NCI-H524 treated with DMSO at 0.1 percent for 48 hours (cell line): ENCODE measurements around the gene BBX.

Experiments
- DNase-seq: peaks from one replicate; lab custom pipeline; 2025; lab: John Stamatoyannopoulos, UW

Gene BBX

DNA sequence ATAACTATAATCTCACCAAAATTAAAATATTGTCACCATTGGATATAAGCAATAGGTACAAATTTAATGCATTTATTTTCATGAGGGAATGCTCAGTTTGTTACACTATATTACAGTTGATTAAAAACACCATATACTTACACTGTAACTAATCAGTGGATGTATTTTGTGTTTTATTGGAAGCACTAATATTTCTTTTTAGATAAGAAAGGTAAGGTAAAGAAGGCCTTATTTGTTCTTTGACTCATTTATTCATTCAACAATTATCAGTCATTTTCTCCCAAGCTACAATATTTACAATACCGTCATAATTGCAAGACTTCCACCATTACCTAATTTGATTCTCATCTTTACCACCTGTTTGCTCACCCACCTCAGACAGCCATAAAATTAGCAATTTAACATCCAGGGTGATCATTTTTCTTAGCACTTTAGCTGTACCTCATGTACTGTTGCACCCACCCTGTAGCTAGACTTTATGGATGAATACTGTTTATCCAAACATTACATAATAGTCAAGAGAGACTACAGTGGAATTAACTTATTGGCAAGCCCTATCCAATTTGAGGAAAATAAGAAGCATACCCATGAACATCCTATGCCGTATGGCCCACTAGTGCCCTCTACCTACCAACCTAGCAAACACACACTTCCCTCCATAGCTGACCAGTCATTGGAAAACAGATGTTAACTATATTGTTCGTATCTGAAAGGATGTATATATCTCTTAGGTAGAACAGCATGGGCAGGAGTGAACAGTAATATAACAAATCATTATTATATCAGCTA, 229.6 kb downstream of the BBX start:
- peak; percentile 27 for DNase-seq

DNA sequence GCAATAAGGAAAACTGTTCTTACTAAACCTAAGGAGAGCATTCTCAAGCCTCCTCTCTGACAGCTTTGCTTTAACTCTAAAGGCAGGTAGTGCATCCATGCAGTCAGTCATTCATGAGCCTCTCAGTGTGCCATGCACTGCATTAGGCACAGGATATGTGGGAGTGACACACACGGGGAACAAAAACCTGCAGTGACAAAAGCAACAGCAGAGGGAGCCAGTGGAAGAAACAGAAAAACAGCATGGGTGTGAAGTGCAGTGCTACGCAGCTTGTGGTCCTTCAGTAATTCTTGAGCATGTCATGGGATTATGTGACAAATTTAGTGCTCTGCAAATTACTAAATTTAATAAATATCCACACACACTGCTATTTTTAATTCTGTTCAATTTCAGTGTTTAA, 230.7 kb downstream of the BBX start:
- peak; percentile 41 for DNase-seq

DNA sequence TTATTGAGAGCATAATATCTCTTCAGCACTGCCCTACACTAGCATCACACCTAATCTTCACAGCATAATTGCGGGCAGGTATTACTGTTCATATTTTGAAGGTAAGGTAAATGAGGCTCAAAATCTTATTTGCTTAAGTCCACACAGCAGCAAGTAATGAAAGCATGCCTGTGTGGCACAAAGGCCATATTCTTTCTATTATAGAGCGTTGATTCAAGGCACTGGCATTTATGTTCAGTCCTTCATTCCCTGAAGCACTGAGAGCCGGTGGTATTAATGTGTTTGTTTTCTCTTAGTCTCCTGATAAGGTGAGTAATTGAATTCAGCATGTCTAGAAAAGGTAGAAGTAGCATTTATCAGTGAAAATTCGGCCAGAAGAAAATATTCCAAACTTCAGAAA, 231.2 kb downstream of the BBX start:
- DNase-seq: no peak

DNA sequence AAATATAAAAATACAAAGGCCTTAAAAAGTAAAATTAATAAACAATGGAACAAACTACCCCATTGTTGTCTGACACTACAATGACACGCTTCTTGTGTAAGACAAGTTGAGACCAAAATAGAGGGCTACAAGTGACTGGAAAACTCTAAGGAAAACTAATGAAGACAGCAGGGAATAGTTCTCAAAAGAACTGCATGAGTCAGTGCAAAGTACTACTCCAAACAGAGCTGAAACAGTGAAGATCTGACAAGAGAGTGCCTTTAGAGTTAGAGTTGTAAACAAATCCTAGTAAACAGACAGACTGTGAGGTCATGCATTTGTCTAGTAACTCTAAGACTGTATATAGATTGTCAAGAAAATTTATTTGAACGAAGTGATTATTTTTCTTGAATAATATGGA, 233.9 kb downstream of the BBX start:
- no peak for DNase-seq

DNA sequence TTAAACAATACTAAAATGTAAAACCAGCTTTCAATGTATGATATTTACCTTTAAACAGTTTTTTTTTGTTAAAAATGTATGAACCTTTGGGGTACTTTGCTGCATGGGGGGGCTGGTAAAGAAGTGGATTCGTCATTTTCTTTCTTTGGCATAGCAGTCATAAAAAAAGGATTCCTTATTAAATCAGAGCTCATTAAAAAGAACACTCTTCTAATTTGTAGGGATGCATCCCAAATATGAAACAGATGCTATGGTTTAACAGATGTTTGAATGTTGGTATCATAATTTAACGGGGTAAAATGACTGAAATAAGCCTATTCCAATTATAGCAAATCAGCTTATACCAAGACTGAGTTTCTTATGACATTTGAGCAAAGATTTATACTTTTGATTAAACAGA, 234.4 kb downstream of the BBX start:
- DNase-seq: no peak

DNA sequence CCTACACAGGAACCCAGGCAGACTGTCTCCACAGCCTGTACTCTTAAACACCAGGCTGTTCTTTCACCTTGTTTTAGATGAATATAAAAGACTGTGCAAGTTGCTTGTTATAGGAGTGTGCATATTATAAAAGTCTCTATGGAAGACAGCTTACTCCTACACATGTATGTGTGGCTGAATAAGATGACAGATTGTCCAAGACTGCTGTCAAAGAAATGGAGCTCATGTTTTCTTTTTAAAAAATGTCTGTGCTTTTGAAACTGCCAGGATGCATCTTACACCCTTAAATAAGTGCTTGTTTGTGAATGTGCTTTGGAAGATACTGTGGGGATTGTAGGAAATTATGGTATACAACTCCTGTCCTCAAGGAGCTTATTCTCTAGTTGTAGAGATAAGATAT, 237.4 kb downstream of the BBX start:
- no peak for DNase-seq

DNA sequence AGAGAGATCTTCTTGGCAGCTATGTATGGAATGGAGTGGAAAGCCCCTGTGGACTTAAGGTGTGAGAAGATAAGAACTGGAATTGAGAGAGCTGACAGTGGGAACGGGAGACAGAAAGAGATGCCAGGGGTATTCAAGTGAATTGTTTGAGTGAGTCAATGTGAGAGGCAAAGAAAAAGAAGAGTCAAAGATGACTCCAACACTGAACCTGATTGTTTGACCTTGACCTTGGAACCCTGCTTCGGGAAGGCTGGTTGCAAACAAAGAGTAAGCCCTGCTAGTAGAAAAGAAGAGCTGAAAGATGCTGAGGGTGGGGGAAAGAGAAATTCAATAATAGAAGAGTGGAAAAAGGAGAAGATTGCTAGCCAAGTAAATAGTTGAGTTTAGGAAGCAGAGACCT, 238.6 kb downstream of the BBX start:
- no peak for DNase-seq

DNA sequence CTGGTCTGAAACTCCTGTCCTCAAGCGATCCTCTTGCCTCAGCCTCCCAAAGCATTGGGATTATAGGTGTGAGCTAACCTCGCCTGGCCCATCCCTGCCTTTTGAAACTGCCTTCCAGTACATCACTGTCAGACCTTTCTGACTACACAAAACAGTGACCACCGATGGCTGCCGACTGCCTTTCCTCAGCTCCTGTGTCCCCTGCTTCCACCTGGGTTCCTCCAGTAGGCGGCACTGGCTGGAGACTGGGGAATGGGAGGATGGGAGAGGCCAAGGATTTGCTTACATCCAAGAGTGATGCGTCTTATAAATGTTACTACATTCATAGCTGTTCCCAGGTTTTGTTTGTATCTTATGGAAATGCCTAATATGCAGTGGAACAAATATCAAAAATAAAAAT, 242.8 kb downstream of the BBX start:
- no peak for DNase-seq

DNA sequence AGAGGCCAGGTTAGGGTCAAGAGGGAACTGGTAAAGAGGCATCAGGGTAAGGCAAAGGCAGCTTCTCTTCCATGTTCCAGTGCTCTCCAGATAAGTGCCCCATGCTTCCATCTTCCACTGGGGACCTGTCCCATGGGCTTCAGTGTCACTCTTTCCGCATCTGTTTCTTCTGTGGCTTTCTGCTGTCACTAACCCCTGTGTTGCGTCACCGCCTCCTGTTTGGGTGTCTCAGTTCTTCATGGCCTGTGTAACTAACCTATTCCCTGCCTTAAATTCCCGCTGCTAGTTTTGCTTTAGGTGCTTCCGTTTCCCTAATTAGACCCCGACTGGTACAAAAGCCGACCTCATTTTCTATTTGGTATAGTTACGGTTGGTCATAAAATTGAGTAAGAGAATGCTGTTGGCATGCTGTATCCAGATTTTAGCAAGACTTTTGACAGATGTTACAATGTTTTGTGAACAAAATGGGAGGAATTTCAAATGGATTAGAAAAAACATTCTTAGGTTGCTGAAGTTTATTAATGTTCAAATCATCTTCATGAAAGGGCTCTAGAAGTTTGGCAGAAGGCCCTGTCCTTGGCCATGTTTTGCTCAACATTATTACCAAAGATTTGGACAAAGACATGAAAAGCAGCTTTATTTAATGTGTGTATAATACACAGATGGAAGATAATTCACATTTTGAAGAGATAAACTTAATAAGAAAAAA, 245.3 kb downstream of the BBX start:
- DNase-seq: no peak

DNA sequence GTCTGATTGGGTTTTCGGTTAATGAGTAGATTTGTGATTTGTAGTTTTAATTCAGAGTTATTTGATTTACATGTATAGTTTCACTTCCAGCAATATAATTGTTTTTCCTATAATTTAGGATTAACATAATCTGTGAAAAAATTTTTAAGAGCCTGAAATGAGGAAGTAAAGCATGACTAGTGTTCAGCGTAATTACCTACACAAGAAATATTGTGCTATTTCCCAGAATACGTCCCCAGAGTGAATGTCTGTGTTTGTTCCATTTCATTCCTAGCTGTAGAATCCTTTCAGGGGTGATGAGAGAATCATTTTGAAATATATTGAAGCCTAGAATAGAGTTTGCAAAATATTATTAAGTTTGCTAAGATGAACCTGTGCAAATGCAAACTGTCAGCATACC, 247.1 kb downstream of the BBX start:
- DNase-seq: no peak

DNA sequence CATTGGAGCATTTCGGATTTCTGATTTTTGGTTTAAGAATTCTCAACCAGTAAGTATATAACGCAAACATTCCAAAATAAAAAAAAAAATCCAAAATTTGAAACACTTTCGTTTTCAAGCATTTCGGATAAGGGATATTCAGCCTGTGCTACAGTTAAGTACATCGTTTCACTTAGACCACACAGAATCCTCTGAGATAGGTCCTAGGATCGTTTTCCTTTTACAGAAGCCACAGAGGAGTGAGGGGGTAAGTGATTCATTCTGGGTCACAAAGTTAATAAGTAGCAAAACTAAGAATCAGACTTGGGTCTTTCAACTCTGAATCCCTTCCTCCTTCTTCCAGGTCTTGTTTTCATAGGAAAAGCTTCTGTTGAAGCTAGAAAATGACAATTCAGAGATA, 249.3 kb downstream of the BBX start:
- DNase-seq: no peak

DNA sequence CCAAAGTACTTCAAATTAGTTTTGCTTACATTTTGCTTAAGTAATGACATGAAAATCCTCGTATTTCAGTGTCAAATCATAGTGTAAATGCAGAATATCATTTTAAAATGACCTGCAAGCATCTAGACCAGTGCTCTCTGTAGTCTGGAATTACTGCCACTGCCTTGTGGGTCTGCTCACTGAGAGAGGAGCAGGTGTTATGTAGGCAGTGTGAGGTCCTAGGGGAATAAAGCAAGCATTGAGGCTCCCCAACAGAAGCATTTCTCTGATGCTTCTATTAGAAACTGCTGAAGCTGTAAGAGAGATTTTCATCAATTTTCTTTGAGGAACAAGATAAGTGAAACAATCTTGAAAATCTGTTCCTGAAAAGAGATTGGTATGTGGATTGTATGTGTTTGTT, 253.2 kb downstream of the BBX start:
- DNase-seq: peak; percentile 17

DNA sequence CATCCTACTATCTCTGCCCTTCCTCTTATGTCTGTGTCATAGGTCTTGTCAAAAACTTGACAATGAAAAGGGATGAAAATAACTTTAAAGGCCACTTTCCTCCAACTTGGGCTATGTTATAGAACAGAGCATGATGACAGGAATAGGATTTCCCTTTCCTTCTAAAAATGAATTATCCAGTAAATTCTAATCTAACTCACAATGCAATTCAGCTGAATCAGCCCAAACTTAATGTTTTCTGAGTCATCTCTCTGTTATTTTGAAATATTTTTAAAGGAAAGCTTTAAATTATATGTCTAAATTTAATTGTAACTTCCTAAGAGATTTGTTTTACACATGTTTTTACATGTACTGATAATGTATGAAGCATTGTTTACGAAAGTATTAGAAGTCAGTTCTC, 258.5 kb downstream of the BBX start:
- DNase-seq: no peak

DNA sequence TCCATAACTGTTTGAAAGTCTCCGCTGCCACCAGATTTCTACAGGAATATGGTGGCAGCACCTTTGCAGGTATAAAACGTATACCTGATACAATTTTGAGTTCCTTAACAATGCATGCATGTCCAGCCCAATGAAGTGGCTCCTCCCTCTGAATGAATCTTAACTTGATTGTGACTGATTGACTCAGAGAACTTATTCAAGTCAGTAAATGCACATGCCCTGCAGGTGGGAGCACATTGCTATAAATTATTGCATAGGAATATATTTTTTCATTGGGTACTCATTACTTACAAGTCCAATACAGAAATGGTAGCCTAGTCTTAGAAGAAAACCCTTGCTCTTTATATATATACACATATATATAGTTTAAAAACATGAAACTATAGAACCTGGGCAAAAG, 259.3 kb downstream of the BBX start:
- no peak for DNase-seq

DNA sequence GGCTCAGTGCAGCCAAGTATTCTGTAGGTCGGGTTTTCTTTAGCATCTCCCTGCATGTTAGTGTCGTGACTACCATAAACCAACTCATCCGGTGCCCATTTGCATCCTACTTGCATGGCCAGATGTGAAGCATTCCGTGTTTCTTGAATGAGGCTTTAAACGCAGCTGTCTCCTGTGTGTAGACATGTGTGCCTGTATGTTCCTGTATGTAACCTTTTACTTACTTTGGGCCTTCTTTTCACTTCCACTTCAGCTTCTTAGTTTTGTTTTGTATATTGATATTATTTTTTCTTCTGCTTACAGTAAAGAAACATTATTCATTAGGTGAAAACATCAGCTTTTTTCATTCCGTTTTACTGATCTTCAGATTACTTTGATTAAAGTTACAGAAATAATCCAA, 267.9 kb downstream of the BBX start:
- DNase-seq: no peak

DNA sequence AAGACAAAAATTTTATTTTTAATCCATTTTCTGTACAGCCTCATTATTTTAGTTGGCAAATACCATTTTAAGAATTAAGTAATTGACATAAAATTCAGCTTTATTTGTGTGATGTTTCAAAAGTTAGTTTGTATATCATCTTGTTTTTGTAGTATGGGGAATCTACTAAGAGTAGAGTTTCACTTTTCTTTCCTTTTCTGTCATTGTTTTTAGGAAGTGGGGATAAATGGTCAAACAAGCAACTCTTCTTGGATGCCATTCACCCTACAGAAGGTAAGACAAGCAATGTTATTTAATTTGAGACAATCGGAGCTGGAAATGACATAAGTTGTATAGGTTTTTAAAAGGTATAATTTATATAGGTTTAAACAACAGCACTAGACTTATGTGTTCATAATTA, 268.3 kb downstream of the BBX start:
- no peak for DNase-seq

DNA sequence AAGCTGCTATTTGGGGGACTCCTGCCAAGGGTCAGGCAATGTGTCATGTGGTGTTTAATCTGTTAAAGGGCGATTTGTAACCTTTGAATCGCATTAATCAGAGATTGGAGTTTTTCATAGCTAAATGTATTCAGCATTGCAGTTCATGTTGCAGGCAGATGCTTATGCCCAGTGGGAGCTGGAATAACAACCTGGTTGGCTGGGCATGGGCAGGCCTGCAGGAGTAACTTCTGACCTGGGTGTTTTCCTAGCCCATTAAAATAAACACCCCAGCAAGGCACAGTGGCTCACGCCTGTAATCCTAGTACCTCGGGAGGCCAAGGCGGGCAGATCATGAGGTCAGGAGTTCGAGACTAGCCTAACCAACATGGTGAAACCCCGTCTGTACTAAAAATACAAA, 268.7 kb downstream of the BBX start:
- no peak for DNase-seq

DNA sequence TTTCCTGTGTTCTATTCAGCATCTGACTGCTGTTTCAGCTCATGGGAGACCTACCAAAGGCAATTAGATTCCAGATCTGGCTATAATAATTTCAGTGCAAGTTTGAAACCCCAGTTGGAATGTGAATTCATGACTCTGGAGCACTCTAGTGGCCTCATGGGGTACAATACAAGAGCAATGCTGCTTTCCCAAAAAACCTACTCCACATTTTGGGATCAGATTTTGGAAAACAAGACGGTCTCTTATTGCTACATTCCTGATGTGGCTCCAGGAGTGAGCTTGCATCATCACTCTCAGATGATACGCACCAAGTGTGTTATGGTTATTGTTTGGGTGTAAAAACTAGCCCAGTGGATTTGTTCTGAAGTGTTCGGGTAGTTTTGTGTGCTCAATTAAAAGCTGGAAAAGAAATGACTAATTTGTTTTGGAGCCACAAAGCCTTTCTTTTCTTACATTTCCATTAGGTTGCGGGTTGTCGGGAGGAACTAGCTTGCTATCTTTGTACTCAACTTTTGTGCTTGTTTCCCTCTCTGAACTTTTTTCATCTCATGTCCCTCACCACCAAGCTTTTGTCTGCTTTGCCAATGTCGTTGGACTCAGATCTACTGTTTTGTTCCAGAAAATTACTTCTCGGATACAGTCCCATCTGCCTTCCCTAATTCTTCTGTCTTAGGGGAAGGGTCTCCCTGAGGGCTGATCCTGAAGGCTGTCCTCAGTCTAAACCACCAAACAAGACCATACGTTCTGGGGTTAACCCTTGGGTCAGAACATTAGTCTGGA, 272.1 kb downstream of the BBX start:
- DNase-seq: no peak

DNA sequence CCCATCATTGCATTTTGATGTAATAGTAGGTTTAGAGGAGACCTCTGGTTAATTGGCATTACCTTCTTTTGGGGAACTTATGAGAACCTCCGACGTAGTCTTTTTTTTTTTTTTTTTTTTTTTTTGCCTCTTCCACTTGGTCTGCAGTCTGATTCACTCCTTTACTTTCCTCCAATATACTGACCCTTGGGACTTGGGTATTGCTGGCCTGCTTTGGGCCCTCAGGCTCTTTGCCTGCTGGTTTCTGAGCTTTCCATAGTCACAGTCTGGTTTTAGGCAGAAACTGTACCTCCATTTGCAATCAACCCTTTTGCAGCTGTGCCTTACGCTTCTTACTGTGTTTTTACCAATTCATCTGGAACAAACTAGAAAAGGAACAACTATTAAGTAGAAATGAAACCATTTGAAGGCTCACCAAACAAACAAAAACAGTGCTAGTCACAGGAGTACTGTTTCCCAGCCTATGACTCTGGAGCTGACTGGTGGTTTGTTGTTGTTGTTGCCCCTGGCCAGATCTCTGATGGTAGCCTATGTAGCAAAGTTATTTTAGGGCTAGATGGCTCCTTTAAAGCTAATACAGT, 272.8 kb downstream of the BBX start:
- no peak for DNase-seq

DNA sequence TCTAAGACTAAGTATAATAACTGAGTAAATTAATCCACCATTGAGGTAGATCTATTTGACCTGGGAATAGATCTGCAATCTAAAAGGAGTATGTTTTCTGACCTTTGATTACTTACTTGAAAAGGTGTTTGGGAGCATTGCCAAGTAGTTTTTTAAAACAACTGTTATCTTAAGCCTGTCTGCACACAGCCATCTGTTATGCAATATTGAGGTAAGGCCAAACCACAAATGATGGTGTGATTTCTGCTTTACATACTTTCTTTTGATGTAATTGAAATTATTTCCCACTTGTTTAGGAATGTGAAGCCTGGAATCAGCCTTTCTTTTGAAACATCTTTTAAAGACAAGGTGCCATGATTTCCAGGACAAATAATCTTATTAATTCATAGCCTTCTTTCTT, 274.0 kb downstream of the BBX start:
- peak; percentile 85 for DNase-seq

DNA sequence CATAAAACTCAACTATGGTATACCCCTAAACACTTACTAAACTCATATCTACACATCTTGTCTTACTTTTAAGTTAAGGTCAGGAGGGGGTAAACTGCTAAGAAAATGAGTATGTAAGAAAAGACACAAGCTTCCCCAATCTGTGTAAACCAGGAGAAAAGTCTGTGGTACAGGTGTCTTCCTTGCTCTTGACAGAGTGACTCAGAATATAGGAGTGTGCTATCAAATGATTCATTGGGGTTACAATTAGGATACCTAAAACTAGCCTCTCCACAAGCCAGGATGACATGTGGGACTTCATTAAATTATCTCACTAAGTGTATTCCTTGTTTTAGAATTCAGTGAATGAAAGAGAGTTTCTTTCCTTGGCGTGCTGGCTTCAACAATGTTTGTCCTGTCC, 274.8 kb downstream of the BBX start:
- no peak for DNase-seq

DNA sequence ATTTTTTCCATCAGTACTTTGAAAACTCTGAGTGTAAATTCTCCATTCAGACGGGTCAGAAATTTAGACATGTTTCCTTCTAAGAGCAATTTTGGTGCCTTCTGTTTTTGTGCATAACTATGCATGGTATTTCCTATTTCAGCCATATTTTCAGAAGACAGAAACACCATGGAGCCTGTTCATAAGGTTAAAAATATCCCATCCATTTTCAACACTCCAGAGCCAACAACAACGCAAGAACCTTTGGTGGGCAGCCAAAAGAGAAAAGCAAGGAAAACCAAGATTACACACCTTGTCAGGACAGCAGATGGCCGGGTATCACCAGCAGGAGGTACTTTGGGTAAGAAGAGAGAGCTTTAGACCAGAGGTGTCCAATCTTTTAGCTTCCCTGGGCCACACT, 275.6 kb downstream of the BBX start:
- no peak for DNase-seq

DNA sequence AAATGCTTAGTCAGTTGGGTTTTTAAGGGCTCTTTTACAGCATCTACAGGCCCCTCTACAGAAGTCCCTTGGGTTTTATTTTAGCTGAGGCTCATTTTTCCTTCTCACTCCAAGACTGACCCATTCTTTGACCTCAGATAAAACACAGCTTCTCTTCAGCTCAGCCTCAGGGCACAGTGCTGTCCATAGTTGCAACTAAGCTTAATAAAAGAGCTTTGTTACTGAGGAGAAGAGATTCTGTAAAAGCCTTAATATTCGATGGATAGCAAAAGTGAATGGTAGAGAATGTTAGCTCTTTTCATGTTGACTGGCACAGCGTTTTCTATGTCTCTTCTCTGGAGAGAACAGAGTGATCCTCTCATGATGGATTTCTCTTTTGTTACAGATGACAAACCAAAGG, 277.9 kb downstream of the BBX start:
- no peak for DNase-seq
